SU-DHL-6 (cell line): ENCODE measurements around the gene KSR2.

Experiments
- H2AFZ ChIP-seq: fragments of 200-600 bp; sonication (generic); 2 replicates; pipeline ENCODE4 v1.6.1; 2014; ENCODE audit warnings: low read depth, mild to moderate bottlenecking, moderate library complexity, mixed read lengths, antibody characterized with exemption, low read length; ENCODE audit not compliant: severe bottlenecking
- H3F3A ChIP-seq: fragments of 200-600 bp; shearing (Covaris generic); 2 replicates; pipeline ENCODE4 v1.6.0; 2016; ENCODE audit warnings: antibody characterized with exemption, mild to moderate bottlenecking; ENCODE audit not compliant: insufficient read depth
- H3K27ac ChIP-seq: fragments of 200-600 bp; sonication (generic); 2 replicates; pipeline ENCODE4 v1.5.1; 2016; ENCODE audit warnings: low read depth, mild to moderate bottlenecking, low read length, moderate library complexity, mixed read lengths
- H3K27me3 ChIP-seq: fragments of 200-600 bp; sonication (generic), shearing (Covaris generic); 2 replicates; pipeline ENCODE4 v1.6.0; 2014; ENCODE audit warnings: mild to moderate bottlenecking, low read length
- H3K36me3 ChIP-seq: fragments of 200-600 bp; sonication (generic); 2 replicates; pipeline ENCODE4 v1.6.1; 2014; ENCODE audit warnings: mild to moderate bottlenecking, low read length, mixed read lengths
- H3K4me2 ChIP-seq: fragments of 300-600, 200-600 bp; shearing (Covaris generic), sonication (generic); 2 replicates; pipeline ENCODE4 v1.6.0; 2014; ENCODE audit warnings: low read length, low read depth, mild to moderate bottlenecking; ENCODE audit not compliant: poor library complexity, severe bottlenecking
- H3K4me3 ChIP-seq: fragments of 200-600 bp; sonication (generic); 2 replicates; pipeline ENCODE4 v1.5.1; 2014; ENCODE audit warnings: antibody characterized with exemption, low read length, mild to moderate bottlenecking, mixed read lengths; ENCODE audit not compliant: insufficient read depth, poor library complexity, severe bottlenecking
- H3K79me2 ChIP-seq: fragments of 200-600 bp; sonication (generic); 2 replicates; pipeline ENCODE4 v1.6.1; 2014; ENCODE audit warnings: mild to moderate bottlenecking, low read length, moderate library complexity; ENCODE audit not compliant: insufficient read depth
- H3K9ac ChIP-seq: fragments of 200-600 bp; sonication (generic); 2 replicates; pipeline ENCODE4 v1.7.0; 2014; ENCODE audit warnings: mild to moderate bottlenecking, low read length
- H3K9me2 ChIP-seq: fragments of 200-600 bp; sonication (generic); replicated peaks from 2 replicates; pipeline ENCODE4 v1.6.1; 2014; ENCODE audit warnings: low read length; ENCODE audit not compliant: insufficient read depth
- H3K9me3 ChIP-seq: fragments of 200-600 bp; sonication (generic); 2 replicates; pipeline ENCODE4 v1.6.1; 2014; ENCODE audit warnings: low read length, mixed read lengths; ENCODE audit not compliant: insufficient read depth
- H4K20me1 ChIP-seq: fragments of 200-600 bp; sonication (generic); 2 replicates; pipeline ENCODE4 v1.6.1; 2014; ENCODE audit warnings: low read depth, mild to moderate bottlenecking, antibody characterized with exemption, low read length, moderate library complexity, mixed read lengths
- CTCF ChIP-seq: fragments of 200-600 bp; sonication (generic); IDR thresholded peaks from one replicate; pipeline ENCODE4 v1.5.1; 2017; ENCODE audit warnings: antibody characterized with exemption, mild to moderate bottlenecking, low read length, moderate library complexity; ENCODE audit not compliant: insufficient read depth, poor library complexity, severe bottlenecking
- EZH2phosphoT487 ChIP-seq: fragments of 200-600 bp; sonication (generic), shearing (Covaris generic); conservative IDR thresholded peaks from 2 replicates; pipeline ENCODE4 v1.6.1; 2018; ENCODE audit warnings: mild to moderate bottlenecking, antibody characterized with exemption, low read length, moderate library complexity, mixed read lengths

KSR2 gene

GRCh38 chr12:117404203-117404853 is 564.5 kb downstream of the KSR2 start:
- no peaks in the 10 kb centered on the region for H4K20me1 ChIP-seq
- H3K27ac ChIP-seq: no peak overlapping the region
- H3K27me3 ChIP-seq: no peaks in the 10 kb centered on the region
- H3K36me3 ChIP-seq: no peaks in the 10 kb centered on the region
- H3F3A ChIP-seq: no peaks in the 10 kb centered on the region
- no peaks in the 10 kb centered on the region for H3K79me2 ChIP-seq
- H3K4me3 ChIP-seq: no peak overlapping the region
- no peak overlapping the region for H3K9ac ChIP-seq
- no peaks in the 10 kb centered on the region for H3K9me3 ChIP-seq
- H2AFZ ChIP-seq: no peak overlapping the region
- no peaks in the 10 kb centered on the region for H3K9me2 ChIP-seq
- TF ChIP-seq EZH2phosphoT487 (no peak), CTCF (no peak)
- no peak overlapping the region for H3K4me2 ChIP-seq

- TF ChIP-seq CTCF (no peak), EZH2phosphoT487 (no peak)
- H3K27ac ChIP-seq: no peak overlapping the region
These were observed 565.1 kb downstream of the KSR2 start for GRCh38 chr12:117403586-117404139.

More at GRCh38 chr12:117403586-117404139, 565.1 kb downstream of the KSR2 start:
- no peaks in the 10 kb centered on the region for H3K27me3 ChIP-seq
- no peaks in the 10 kb centered on the region for H3K9me3 ChIP-seq
- no peaks in the 10 kb centered on the region for H3K79me2 ChIP-seq
- no peaks in the 10 kb centered on the region for H4K20me1 ChIP-seq
- H3K4me3 ChIP-seq: no peak overlapping the region
- H3K9me2 ChIP-seq: no peaks in the 10 kb centered on the region
- H2AFZ ChIP-seq: no peak overlapping the region
- H3K36me3 ChIP-seq: no peaks in the 10 kb centered on the region
- no peaks in the 10 kb centered on the region for H3F3A ChIP-seq
- H3K4me2 ChIP-seq: no peak overlapping the region
- no peak overlapping the region for H3K9ac ChIP-seq
